DMS114 treated with DMSO at 0.1 percent for 48 hours (cell line): ENCODE results near the gene TMEM59L.

Experiments
- DNase-seq: peaks from one replicate; lab custom pipeline; 2025; ENCODE audit not compliant: unreplicated experiment; lab: John Stamatoyannopoulos, UW

Gene TMEM59L

DNA sequence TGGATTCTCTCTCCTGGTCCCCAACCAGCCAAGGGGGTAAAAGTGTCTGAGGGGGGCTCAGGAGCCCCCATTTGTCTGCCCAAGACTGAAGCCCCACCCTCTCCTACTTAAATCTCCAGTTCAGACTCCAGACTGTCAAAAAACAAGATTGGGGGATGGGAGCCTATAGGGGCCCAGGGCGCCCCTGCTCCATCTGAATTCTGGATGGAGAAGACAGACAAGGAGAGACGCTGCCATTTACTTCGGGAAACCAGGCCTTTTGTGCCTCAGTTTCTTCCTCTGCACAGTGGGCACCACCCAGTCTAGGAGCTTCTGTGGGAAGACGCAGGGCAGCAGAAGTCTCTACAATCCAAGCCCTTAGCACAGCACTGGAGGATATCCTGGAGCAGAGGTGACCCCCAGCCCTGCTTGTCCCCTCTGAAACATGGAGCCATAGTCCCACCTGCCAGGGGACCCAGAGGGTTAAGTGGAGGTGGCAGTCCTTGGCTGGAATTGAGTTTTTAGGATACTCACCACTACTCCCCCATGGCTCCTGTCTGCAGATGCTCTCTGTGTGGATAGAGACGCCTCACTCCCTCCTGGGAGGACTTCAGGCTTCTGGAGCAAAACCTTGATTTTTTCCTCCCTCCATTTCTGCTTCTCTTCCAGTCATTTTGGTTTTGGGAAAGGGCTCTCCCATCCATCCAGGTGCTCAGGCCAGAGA, 4.4 kb upstream of the TMEM59L start:
- no peak for DNase-seq

GRCh38 chr19:18608805-18609716, 3.6 kb upstream of the TMEM59L start:
- no peak for DNase-seq

- DNase-seq = no peak
Observed at GRCh38 chr19:18609717-18610051, 3.0 kb upstream of the TMEM59L start.

- no peak for DNase-seq
Observed at GRCh38 chr19:18610245-18610555, 2.5 kb upstream of the TMEM59L start.

- no peak for DNase-seq
Observed at GRCh38 chr19:18610556-18611326, 1.9 kb upstream of the TMEM59L start.

DNA sequence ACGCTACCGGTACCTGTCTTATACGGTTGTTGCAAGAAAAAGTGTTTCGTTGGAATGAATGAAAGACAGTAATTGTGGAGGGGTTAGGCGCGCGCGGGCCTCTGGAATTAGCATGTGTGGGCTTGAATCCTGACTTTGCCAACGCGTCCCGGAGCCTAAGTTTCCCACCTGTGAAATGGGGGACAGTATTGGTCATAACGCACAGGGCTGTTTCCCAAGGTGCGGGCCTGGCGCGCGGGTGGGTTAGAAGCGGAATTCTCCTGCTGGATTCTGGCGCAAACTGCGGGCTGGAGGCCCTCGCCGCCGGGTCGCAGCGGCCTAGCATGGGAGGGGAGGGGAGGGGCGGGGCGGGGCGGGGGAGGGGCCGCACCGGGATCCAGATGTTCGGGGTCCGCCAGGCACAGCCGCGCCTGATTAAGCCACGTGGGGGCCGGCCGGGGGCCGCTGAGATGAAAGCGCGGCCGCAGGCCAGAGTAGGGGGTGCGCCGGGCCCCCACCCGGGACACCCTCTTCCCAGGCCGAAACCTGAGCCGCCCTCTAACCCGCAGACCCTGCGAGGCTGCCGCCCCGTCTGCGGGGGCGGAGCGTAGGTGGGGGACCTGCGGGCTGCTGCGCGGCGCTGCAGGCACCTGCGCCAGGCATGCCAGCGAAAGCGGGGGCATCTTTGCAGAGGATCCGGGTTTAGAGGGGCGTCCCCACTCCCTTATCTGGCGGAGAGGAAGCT, 1.2 kb upstream of the TMEM59L start:
- DNase-seq = no peak

- no peak for DNase-seq
Observed at GRCh38 chr19:18612051-18612771, 459 bp upstream of the TMEM59L start.

DNA sequence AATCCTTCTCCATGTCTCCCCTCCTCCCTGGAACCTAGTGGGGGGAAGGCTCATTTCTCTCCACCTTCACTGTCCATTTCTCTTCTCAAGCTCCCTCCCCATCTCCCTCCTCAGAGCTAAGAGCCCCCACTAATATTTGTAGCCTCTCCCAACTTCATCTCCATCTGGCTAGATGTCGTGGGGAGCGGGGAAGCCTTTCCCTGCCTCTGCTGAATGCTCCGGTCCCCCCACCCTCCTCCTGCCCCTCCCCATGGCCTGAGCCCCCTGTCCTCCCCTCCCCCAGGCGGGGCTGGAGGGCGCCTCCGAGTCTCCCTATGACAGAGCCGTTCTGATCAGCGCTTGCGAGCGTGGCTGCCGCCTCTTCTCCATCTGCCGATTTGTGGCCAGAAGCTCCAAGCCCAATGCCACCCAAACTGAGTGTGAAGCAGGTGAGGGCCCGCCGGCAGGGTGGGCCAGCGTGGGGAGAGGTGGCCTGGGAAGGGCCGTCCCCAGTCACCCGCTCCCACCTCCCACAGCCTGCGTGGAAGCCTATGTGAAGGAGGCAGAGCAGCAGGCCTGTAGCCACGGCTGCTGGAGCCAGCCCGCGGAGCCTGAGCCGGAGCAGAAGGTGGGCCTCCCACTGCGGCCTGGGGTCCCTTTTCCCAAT, 1.0 kb downstream of the TMEM59L start:
- no peak for DNase-seq

GRCh38 chr19:18616023-18616422, 3.4 kb downstream of the TMEM59L start:
- no peak for DNase-seq

DNA sequence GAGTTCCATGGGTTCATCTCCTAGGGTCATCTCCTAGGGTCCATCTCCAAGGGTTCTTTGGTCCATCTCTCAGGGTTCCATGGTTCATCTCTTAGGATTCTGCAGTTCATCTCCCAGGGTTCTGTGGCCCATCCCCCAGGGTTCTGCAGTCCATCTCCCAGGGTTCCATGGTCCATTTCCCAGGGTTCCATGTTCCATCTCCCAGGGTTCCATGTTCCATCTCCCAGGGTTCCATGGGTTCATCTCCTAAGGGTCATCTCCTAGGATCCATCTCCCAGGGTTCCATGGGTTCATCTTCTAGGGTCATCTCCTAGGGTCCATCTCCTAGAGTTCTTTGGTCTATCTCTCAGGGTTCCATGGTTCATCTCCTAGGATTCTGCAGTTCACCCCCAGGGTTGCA, 4.9 kb downstream of the TMEM59L start:
- no peak for DNase-seq

GRCh38 chr19:18618236-18618635, 5.6 kb downstream of the TMEM59L start:
- no peak for DNase-seq

DNA sequence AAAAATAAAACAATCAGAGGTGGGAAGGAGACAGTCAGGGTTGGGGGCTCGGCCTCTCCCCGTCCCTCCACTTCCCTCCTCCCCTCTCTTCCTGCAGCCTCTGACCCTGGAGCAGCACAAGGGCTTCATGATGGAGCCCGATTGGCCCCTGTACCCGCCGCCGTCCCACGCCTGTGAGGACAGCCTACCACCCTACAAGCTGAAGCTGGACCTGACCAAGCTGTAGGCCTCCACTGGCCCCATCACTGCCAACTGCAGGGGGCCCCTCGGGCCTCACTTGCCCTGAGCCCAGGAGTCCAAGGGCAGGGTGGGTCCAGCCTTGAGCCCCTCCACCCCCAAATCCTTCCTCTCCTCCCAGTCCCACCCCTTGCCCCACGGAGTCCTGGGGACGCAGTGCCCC, 7.6 kb downstream of the TMEM59L start:
- no peak for DNase-seq

- no peak for DNase-seq
Observed at GRCh38 chr19:18620902-18621301, 8.2 kb downstream of the TMEM59L start.

GRCh38 chr19:18626906-18627305, 14.2 kb downstream of the TMEM59L start:
- DNase-seq = no peak

GRCh38 chr19:18629166-18630088, 16.8 kb downstream of the TMEM59L start:
- DNase-seq = no peak

DNA sequence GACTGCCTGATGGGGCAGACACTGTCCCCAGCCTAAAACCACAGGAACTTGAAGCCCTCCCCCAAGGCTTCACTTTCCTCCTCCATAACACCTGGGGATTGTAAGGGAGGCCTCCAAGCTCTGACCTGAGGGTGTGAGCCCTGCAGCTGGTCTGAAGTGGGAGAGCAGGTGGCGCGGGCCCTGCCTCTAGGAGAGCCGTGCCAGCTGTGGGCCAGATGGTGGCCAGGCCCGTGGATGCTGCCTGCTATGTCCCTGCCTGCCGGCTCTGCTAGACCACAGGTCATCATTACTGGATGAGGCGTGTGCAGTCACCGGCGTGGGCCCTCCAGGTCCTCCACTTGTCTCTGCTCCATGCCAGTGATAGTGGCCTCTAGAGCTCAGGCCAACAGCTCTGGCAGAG, 20.7 kb downstream of the TMEM59L start:
- DNase-seq = no peak

DNA sequence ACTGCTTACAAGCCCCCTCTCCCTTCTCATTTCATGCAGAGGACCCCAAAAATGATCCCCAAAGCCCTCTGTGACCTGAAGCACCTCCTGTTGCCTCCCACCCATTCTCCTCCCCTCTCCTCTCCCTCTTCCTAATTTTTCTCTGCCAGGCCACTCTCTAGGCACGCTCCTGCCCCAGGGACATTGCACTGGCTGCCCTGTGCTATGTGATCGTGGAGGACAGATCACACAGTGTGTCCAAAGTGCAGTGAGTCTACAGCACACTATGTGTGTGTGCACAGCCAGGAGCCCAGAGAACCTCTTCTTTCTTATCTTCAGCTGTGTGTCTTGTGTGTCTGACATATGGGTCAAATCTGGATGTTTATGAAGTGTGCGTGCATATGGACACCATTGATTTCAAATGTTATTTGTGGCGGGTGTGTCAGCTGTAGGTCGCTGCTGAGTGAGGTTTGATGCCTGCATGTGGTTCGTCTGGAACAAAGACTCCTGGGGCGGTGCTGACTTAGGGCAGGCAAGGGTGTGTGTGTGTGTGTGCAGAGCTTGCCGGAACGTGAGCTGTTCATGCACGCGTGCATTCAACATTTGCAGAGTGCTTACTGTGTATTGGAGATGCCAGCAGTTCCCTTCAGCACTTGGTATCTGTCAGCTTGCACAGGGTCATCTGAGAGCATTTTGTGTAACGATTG, 22.1 kb downstream of the TMEM59L start:
- DNase-seq = no peak

GRCh38 chr19:18635831-18636182, 23.1 kb downstream of the TMEM59L start:
- DNase-seq = no peak
